Panc1 (cell line): ENCODE results near the gene ASCC1.
"Not testable (repeated sequence)": the region's sequence is repeated elsewhere in the genome, so short reads cannot be mapped to it uniquely, and the experiment has no call there.

Experiments
- POLR2AphosphoS5 ChIP-seq: IDR thresholded peaks from 2 replicates; pipeline ENCODE4 v1.6.1; 2012; ENCODE audit warnings: mild to moderate bottlenecking, low read depth, low read length, moderate library complexity
- REST ChIP-seq, 2 experiments: IDR thresholded peaks; 2 replicates each; pipeline ENCODE4 v1.6.1; 2011 to 2012; ENCODE audit warnings: low read depth in 2 of 2, control low read depth in 1 of 2, low read length in 1 of 2, mild to moderate bottlenecking in 1 of 2, moderate library complexity in 1 of 2; ENCODE audit not compliant: insufficient read depth in 1 of 2
- SIN3A ChIP-seq: IDR thresholded peaks from 2 replicates; pipeline ENCODE4 v1.6.1; 2012; ENCODE audit warnings: low read depth, mild to moderate bottlenecking, low read length, moderate library complexity, borderline replicate concordance; ENCODE audit not compliant: insufficient read depth
- TF ChIP-seq, protein P1 (sequence below): fragments of 450-650 bp; IDR thresholded peaks from 2 replicates; pipeline ENCODE4 v1.5.1; 2017; ENCODE audit warnings: mild to moderate bottlenecking

DNA sequence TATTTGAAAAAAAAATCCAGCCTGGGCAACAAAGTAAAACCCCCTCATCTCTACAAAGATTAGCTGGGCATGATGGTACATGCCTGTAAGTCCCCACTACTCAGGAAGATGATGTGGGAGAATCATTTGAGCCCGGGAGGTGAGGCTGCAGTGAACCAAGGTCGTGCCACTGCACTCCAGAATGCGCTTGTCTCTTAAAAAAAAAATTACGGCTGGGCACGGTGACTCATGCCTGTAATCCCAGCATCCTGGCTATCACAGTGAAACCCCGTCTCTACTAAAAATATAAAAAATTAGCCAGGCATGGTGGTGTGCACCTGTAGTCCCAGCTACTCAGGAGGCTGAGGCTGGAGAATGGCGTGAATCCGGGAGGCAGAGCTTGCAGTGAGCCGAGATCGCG is 4.7 kb downstream of the ASCC1 start:
- TF ChIP-seq, protein P1, sequence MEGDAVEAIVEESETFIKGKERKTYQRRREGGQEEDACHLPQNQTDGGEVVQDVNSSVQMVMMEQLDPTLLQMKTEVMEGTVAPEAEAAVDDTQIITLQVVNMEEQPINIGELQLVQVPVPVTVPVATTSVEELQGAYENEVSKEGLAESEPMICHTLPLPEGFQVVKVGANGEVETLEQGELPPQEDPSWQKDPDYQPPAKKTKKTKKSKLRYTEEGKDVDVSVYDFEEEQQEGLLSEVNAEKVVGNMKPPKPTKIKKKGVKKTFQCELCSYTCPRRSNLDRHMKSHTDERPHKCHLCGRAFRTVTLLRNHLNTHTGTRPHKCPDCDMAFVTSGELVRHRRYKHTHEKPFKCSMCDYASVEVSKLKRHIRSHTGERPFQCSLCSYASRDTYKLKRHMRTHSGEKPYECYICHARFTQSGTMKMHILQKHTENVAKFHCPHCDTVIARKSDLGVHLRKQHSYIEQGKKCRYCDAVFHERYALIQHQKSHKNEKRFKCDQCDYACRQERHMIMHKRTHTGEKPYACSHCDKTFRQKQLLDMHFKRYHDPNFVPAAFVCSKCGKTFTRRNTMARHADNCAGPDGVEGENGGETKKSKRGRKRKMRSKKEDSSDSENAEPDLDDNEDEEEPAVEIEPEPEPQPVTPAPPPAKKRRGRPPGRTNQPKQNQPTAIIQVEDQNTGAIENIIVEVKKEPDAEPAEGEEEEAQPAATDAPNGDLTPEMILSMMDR: not testable (repeated sequence)
- TF ChIP-seq POLR2AphosphoS5; REST (IDR thresholded peaks at IDR 0.05; ENCODE audit: insufficient read depth in 1 of 2, low read depth in 2 of 2, low read length in 1 of 2); SIN3A: not testable (repeated sequence)
